HUES64 (cell line): Measurements from ENCODE around the gene PLA2G4F.

Experiments used
- H3K27ac ChIP-seq: 2 replicates; pipeline ENCODE4 v1.7.0; 2013; ENCODE audit warnings: low read depth, low read length, inconsistent platforms
- H3K27me3 ChIP-seq: 2 replicates; pipeline ENCODE4 v1.6.1; 2013; ENCODE audit warnings: mild to moderate bottlenecking, low read length; ENCODE audit not compliant: insufficient read depth
- H3K36me3 ChIP-seq: 2 replicates; pipeline ENCODE4 v1.6.1; 2013; ENCODE audit warnings: mild to moderate bottlenecking, low read length; ENCODE audit not compliant: insufficient read depth
- H3K4me1 ChIP-seq: 2 replicates; pipeline ENCODE4 v1.6.1; 2013; ENCODE audit warnings: mild to moderate bottlenecking, low read length, moderate library complexity; ENCODE audit not compliant: insufficient read depth
- H3K4me3 ChIP-seq: 2 replicates; pipeline ENCODE4 v1.5.1; 2013; ENCODE audit warnings: mild to moderate bottlenecking, low read length, moderate library complexity
- H3K9ac ChIP-seq: 2 replicates; pipeline ENCODE4 v1.6.1; 2013; ENCODE audit warnings: mild to moderate bottlenecking, low read depth, low read length
- H3K9me3 ChIP-seq: 2 replicates; pipeline ENCODE4 v1.6.1; 2013; ENCODE audit warnings: low read depth, low read length; ENCODE audit not compliant: insufficient read depth
- WGBS: fragments of 150-250, 120-280 bp; methylation state at CpG from one replicate; pipeline ENCODE4 v1.1.7; 2013; ENCODE audit warnings: missing lambda C conversion rate; 5-methylcytosine and 5-hydroxymethylcytosine counted together

PLA2G4F gene

GRCh38 chr15:42163947-42164550 lies 7.6 kb upstream of the PLA2G4F start:
- H3K9ac ChIP-seq = no peak overlapping the region
- no peaks in the 10 kb centered on the region for H3K27me3 ChIP-seq
- WGBS = 94% methylated on average over 4 of the region's 4 CpGs
- no peaks in the 10 kb centered on the region for H3K9me3 ChIP-seq
- no peak overlapping the region for H3K27ac ChIP-seq
- H3K4me1 ChIP-seq = no peaks in the 10 kb centered on the region
- H3K36me3 ChIP-seq = peaks cover 98% of the 10 kb centered on the region
- H3K4me3 ChIP-seq = no peak overlapping the region

DNA sequence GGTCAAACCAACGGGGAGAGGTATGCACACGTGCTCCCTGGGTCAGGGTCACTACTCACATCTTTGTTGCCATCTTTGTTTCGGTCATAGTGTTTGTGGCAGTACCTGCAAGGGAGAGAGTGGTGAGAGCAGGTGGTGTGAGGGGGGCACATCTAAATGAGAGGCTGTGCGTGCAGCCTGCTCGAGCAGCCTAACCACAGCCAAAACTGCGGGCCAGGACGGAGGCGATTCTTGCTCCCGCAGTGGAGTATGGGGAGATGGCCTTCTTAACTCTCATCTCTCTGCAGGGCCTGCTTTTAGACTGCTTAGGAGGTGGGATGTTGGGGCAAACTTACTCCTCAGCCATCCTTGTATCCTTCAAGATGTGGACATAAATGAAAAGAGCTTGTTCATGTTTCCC lies 6.9 kb upstream of the PLA2G4F start:
- no peak overlapping the region for H3K4me3 ChIP-seq
- no peaks in the 10 kb centered on the region for H3K9me3 ChIP-seq
- H3K4me1 ChIP-seq = no peaks in the 10 kb centered on the region
- no peaks in the 10 kb centered on the region for H3K27me3 ChIP-seq
- WGBS = 94% methylated on average over 9 of the region's 9 CpGs
- no peak overlapping the region for H3K27ac ChIP-seq
- H3K9ac ChIP-seq = no peak overlapping the region
- peaks cover 94% of the 10 kb centered on the region for H3K36me3 ChIP-seq

- Histone ChIP-seq H3K27ac (no peak overlapping the region), H3K36me3 (peaks cover 63% of the 10 kb centered on the region), H3K27me3 (no peaks in the 10 kb centered on the region), H3K9me3 (no peaks in the 10 kb centered on the region), H3K4me1 (no peaks in the 10 kb centered on the region; the same call in 1 of the 2 replicates), H3K4me3 (no peak overlapping the region), H3K9ac (no peak overlapping the region)
- 95% methylated on average over 7 of the region's 7 CpGs for WGBS
Observed at GRCh38 chr15:42160136-42160535, 3.7 kb upstream of the PLA2G4F start.

DNA sequence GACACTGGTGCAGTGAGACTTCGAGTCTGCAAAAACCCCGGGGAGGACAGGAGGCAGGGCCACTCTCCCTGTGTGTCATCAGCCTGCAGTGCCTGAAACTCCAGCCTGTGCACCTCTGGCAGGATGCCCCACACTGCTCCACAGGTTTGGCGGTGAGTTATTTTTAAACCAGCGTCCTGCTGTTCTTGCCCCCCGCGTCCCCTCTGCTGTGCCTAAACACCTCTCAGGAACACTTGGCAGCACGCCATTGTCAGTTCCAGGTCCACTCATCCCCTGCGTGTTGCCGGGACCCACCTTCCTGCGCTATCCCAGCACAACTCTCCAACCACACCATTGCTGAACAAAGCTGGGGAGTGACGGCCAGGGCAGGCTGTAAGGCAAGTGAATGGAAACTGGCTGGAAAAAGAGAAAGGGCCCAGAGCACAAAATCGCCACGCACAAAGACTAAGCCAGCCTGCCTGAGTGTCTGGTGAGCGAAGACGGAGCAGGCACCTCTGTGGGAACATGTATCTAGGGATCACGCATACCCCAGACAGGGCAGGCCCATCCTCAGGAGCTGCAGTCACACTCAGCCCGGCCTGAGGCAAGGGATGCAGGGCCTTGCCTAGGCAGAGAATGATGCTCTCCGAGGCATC lies 3.1 kb upstream of the PLA2G4F start:
- peaks cover 56% of the 10 kb centered on the region for H3K36me3 ChIP-seq
- H3K9ac ChIP-seq = no peak overlapping the region
- no peaks in the 10 kb centered on the region; the same call in 1 of the 2 replicates for H3K4me1 ChIP-seq
- WGBS = 93% methylated on average over 18 of the region's 18 CpGs
- no peaks in the 10 kb centered on the region for H3K27me3 ChIP-seq
- H3K9me3 ChIP-seq = no peaks in the 10 kb centered on the region
- H3K4me3 ChIP-seq = no peak overlapping the region
- H3K27ac ChIP-seq = no peak overlapping the region

DNA sequence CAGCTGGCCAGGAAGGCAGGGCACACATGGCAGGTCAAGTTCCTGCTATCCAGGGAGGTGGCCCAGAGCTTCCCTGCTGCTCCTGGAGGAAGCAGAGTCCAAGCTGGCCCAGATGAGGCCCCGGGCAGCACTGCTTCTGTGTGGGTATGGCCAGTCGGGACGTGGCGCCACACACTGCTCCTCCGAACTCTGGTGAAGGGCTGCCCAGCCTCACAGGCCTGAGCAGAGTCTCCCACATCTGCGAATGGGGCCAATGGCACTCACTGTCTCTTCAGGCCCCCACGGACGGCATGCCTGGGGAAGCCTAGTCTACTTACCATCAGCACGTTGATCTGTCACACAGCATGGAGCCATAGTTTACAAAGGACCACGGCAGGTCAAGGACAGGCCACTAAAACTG lies 2.5 kb upstream of the PLA2G4F start:
- peaks cover 51% of the 10 kb centered on the region for H3K36me3 ChIP-seq
- no peaks in the 10 kb centered on the region for H3K27me3 ChIP-seq
- WGBS = 92% methylated on average over 10 of the region's 10 CpGs

DNA sequence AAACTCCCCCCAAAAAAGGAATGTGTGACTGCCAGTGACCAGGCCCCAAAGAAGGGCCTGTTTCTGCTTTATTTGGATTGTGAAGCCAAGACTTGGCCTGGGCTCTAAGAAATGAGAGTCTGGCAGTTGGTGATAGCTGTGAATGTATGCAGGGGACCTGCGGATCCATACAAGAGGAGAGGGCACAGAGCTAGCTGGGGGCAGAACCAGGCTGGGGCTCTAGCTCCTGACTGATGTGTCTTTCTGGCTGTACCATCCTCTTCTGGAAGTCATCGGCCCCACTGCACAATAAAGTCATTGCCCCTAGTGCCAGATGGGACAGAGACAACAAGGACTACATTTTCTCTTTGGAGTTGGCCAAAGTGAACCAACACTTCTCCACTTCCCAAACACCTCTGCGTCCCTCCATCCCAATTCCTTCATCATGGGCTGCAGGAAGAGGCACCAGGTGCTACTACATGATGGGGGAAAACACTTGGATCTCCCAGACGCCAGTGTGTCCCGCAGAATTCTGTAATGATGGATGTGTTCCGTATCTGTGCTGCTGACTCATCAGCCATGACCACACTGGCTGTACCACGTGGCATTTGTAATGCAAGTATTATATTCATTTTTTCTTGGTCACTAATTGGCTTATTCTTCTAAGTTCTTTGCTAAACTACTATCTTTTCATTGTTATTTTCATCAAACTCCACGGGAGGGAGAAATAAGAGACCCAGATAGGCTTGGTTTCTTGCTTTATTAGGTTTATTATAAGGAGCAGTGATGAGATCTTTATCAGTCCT lies 1.7 kb upstream of the PLA2G4F start:
- WGBS = 90% methylated on average over 7 of the region's 8 CpGs
- Histone ChIP-seq H3K9me3 (no peaks in the 10 kb centered on the region), H3K36me3 (peaks cover 43% of the 10 kb centered on the region), H3K27me3 (no peaks in the 10 kb centered on the region), H3K9ac (no peak overlapping the region), H3K4me3 (no peak overlapping the region), H3K27ac (no peak overlapping the region), H3K4me1 (no peaks in the 10 kb centered on the region; the same call in 1 of the 2 replicates)

More for the DNA sequence above, 2.5 kb upstream of the PLA2G4F start:
- H3K4me3 ChIP-seq = no peak overlapping the region
- H3K4me1 ChIP-seq = no peaks in the 10 kb centered on the region; the same call in 1 of the 2 replicates
- no peaks in the 10 kb centered on the region for H3K9me3 ChIP-seq
- H3K9ac ChIP-seq = no peak overlapping the region
- no peak overlapping the region for H3K27ac ChIP-seq

DNA sequence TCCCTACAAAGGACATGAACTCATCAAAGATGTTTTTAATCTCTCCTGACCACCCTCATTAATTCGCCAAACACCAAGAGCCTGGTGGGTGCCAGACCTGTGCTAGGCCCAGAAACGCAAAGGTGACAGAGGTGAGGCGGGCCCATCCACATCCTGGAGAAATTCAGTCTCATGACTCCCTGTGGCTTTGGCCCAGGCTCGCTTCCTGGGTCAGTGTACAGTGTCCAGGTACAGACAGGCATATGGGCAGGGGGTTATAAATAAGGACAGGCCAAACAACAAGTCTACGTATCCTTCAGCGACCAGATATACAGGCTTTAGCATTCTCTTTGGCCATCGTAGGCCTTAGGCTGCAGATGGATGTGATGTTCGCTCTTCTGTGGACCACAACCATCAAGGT lies 945 bp upstream of the PLA2G4F start:
- Histone ChIP-seq H3K4me1 (no peaks in the 10 kb centered on the region; the same call in 1 of the 2 replicates), H3K27me3 (no peaks in the 10 kb centered on the region), H3K4me3 (no peak overlapping the region), H3K27ac (no peak overlapping the region), H3K36me3 (peaks cover 35% of the 10 kb centered on the region), H3K9ac (no peak overlapping the region), H3K9me3 (no peaks in the 10 kb centered on the region)
- WGBS = 95% methylated on average over 8 of the region's 8 CpGs

- no peak overlapping the region for H3K9ac ChIP-seq
- H3K27me3 ChIP-seq = no peaks in the 10 kb centered on the region
- H3K4me1 ChIP-seq = no peaks in the 10 kb centered on the region; the same call in 1 of the 2 replicates
- no peaks in the 10 kb centered on the region for H3K9me3 ChIP-seq
- H3K27ac ChIP-seq = no peak overlapping the region
- WGBS = 88% methylated on average over 27 of the region's 27 CpGs
- no peak overlapping the region for H3K4me3 ChIP-seq
- peaks cover 18% of the 10 kb centered on the region for H3K36me3 ChIP-seq
Observed at GRCh38 chr15:42155546-42156242, 742 bp downstream of the PLA2G4F start.

DNA sequence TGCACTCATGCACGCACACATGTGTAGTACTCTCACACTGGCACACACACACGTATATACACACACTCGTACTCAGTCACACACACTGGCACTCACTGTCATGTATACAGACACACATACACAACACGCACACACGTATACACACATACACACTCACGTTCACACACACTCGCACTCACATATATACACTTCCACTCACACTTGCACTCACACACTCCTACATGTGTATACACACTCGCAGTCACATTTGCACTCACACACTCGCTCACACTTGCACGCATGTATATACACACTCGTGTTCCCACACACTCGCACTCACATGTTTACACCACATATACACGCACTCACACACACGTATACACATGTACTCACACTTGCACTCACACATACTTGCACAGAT lies 1.5 kb downstream of the PLA2G4F start:
- peaks cover 11% of the 10 kb centered on the region for H3K36me3 ChIP-seq
- no peaks in the 10 kb centered on the region for H3K27me3 ChIP-seq
- WGBS = 95% methylated on average over 14 of the region's 14 CpGs
- H3K4me1 ChIP-seq = no peaks in the 10 kb centered on the region; the same call in 1 of the 2 replicates
- no peak overlapping the region for H3K27ac ChIP-seq
- H3K4me3 ChIP-seq = no peak overlapping the region
- H3K9me3 ChIP-seq = no peaks in the 10 kb centered on the region
- no peak overlapping the region for H3K9ac ChIP-seq

- 0 out of 2 replicates have a peak, but pooled peaks cover 5% of the 10 kb centered on the region for H3K36me3 ChIP-seq
- 90% methylated on average over 15 of the region's 16 CpGs for WGBS
- no peak overlapping the region for H3K9ac ChIP-seq
- H3K27ac ChIP-seq = no peak overlapping the region
- no peaks in the 10 kb centered on the region for H3K27me3 ChIP-seq
- no peaks in the 10 kb centered on the region for H3K9me3 ChIP-seq
- no peak overlapping the region for H3K4me3 ChIP-seq
- H3K4me1 ChIP-seq = no peaks in the 10 kb centered on the region; the same call in 1 of the 2 replicates
Observed at GRCh38 chr15:42154212-42154941, 2.1 kb downstream of the PLA2G4F start.
